GM23248 (cell line): ENCODE results near the gene RAPGEF4. TPM values are rescaled to one million over a fixed set of nuclear protein-coding genes. Genes with fewer than 3 reads are reported as not detected.

Experiments used
- DNase-seq: peaks from one replicate; pipeline ENCODE4 v3.0.0-alpha.2; 2015
- H2AFZ ChIP-seq: fragments of 200-600 bp; sonication (generic); 2 replicates; pipeline ENCODE4 v1.6.1; 2016; ENCODE audit warnings: antibody characterized with exemption
- H3F3A ChIP-seq: fragments of 200-600 bp; sonication (generic); 2 replicates; pipeline ENCODE4 v1.6.1; 2016; ENCODE audit warnings: mild to moderate bottlenecking, antibody characterized with exemption, mixed run types; ENCODE audit not compliant: insufficient read depth
- H3K27ac ChIP-seq: fragments of 200-600 bp; sonication (generic); 2 replicates; pipeline ENCODE4 v1.5.1; 2016; ENCODE audit warnings: mild to moderate bottlenecking
- H3K27me3 ChIP-seq: fragments of 200-600 bp; sonication (generic); replicated peaks from 2 replicates; pipeline ENCODE4 v1.6.1; 2016; ENCODE audit warnings: mild to moderate bottlenecking; ENCODE audit not compliant: insufficient read depth
- H3K36me3 ChIP-seq: fragments of 200-600 bp; sonication (generic); 2 replicates; pipeline ENCODE4 v1.6.1; 2016; ENCODE audit warnings: low read depth, mild to moderate bottlenecking
- H3K4me1 ChIP-seq: fragments of 200-600 bp; sonication (generic); 2 replicates; pipeline ENCODE4 v1.6.1; 2016; ENCODE audit warnings: mild to moderate bottlenecking; ENCODE audit not compliant: insufficient read depth
- H3K4me2 ChIP-seq: fragments of 200-600 bp; sonication (generic); one replicate; pipeline ENCODE4 v1.6.1; 2016; ENCODE audit warnings: mild to moderate bottlenecking; ENCODE audit not compliant: unreplicated experiment
- H3K4me3 ChIP-seq: fragments of 200-600 bp; sonication (generic); 2 replicates; pipeline ENCODE4 v1.5.1; 2016; ENCODE audit warnings: mild to moderate bottlenecking
- H3K79me2 ChIP-seq: fragments of 200-600 bp; sonication (generic); 2 replicates; pipeline ENCODE4 v1.6.1; 2016; ENCODE audit warnings: mild to moderate bottlenecking; ENCODE audit not compliant: insufficient read depth
- H3K9ac ChIP-seq: fragments of 200-600 bp; sonication (generic); 2 replicates; pipeline ENCODE4 v1.6.1; 2016; ENCODE audit warnings: mild to moderate bottlenecking
- H3K9me2 ChIP-seq: fragments of 200-600 bp; sonication (generic); 2 replicates; pipeline ENCODE4 v1.6.1; 2016; ENCODE audit warnings: mixed run types, mild to moderate bottlenecking, moderate library complexity; ENCODE audit not compliant: insufficient read depth
- H3K9me3 ChIP-seq: fragments of 200-600 bp; sonication (generic); one replicate; pipeline ENCODE4 v1.6.1; 2017; ENCODE audit warnings: low read depth
- H4K20me1 ChIP-seq: fragments of 200-600 bp; sonication (generic); 2 replicates; pipeline ENCODE4 v1.6.0; 2016; ENCODE audit not compliant: insufficient read depth
- EZH2 ChIP-seq: fragments of 200-600 bp; sonication (generic); IDR thresholded peaks from 2 replicates; pipeline ENCODE4 v1.6.1; 2018; ENCODE audit warnings: antibody characterized with exemption, mild to moderate bottlenecking; ENCODE audit not compliant: insufficient read depth, poor library complexity, severe bottlenecking
- EZH2phosphoT487 ChIP-seq: fragments of 200-600 bp; sonication (generic); IDR thresholded peaks from 2 replicates; pipeline ENCODE4 v1.6.1; 2018; ENCODE audit warnings: antibody characterized with exemption, moderate library complexity, mild to moderate bottlenecking, low read depth; ENCODE audit not compliant: insufficient read depth
- WGBS, 2 experiments: methylation state at CpG; one replicate each; pipeline ENCODE4 v1.1.6; 2015 to 2017; ENCODE audit warnings: low lambda C conversion rate in 2 of 2, low coverage in 1 of 2; ENCODE audit errors: missing lambda C conversion rate in 2 of 2; 5-methylcytosine and 5-hydroxymethylcytosine counted together
- in situ Hi-C: fragments of 300-500 bp; cut with MboI; formaldehyde crosslinking; loops from 2 replicates; pipeline ENCODE4 v1.15.0; 2020
- polyA plus RNA-seq: library from polyadenylated mRNA; unstranded; fragments of >200 nt; fragmentation: Nextera tagmentation; extraction: Ambion mirVana; gene quantifications from 2 replicates; pipeline ENCODE4 v1.2.1, GENCODE V29; 2016
- total RNA-seq: library from RNA; depleted of rRNA; stranded (reverse); fragments of >200 nt; shearing (Covaris generic); gene quantifications from 2 replicates; pipeline ENCODE4 v1.2.3, GENCODE V29; 2014

RAPGEF4 gene
- total and polyA plus RNA-seq, 2 experiments from 2014 or later = 2.2 TPM; not detected in 1

DNA sequence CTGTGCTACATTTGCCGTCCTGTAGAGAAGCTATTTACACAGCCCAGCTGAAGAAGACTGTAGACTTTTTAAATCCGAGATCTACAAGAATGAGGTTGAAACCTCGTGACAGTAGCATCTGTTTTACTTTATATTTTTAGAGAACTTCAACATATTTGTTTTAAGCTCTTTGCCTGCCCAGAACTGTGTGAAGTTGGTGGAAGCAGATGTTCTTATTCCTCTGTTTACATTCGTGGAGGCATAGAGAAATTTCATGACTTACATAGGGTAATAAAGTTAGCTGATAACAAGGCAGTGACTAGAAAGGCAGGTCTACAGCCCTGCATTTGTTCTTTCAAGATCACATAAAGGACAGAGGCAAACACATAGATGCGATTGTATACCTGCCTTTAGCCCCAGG, 293.0 kb downstream of the RAPGEF4 start:
- H3K4me3 ChIP-seq = no peak overlapping the region
- 0 out of 2 replicates have a peak overlapping the region, but pooled peaks have one; percentile 28 for H2AFZ ChIP-seq
- TF ChIP-seq EZH2phosphoT487 (no peak), EZH2 (no peak)
- no peak overlapping the region for H3K4me2 ChIP-seq
- 47 to 49% methylated on average over 5 of the region's 5 CpGs for WGBS, 2 experiments
- no peak overlapping the region for H3K9ac ChIP-seq
- H3K9me3 ChIP-seq = no peaks in the 10 kb centered on the region
- H3K27me3 ChIP-seq = no peaks in the 10 kb centered on the region
- no peak for DNase-seq
- H3K36me3 ChIP-seq = no peaks in the 10 kb centered on the region
- in situ Hi-C loops = loop anchor here (5.0 kb wide), 1 partner anchor 184 kb away; no protein-coding TSS in a partner anchor
- H3K4me1 ChIP-seq = peaks cover 5% of the 10 kb centered on the region; the same call in 1 of the 2 replicates
- no peaks in the 10 kb centered on the region for H3K9me2 ChIP-seq
- no peak overlapping the region for H3K27ac ChIP-seq
- no peaks in the 10 kb centered on the region for H4K20me1 ChIP-seq
- H3F3A ChIP-seq = no peaks in the 10 kb centered on the region
- no peaks in the 10 kb centered on the region for H3K79me2 ChIP-seq

DNA sequence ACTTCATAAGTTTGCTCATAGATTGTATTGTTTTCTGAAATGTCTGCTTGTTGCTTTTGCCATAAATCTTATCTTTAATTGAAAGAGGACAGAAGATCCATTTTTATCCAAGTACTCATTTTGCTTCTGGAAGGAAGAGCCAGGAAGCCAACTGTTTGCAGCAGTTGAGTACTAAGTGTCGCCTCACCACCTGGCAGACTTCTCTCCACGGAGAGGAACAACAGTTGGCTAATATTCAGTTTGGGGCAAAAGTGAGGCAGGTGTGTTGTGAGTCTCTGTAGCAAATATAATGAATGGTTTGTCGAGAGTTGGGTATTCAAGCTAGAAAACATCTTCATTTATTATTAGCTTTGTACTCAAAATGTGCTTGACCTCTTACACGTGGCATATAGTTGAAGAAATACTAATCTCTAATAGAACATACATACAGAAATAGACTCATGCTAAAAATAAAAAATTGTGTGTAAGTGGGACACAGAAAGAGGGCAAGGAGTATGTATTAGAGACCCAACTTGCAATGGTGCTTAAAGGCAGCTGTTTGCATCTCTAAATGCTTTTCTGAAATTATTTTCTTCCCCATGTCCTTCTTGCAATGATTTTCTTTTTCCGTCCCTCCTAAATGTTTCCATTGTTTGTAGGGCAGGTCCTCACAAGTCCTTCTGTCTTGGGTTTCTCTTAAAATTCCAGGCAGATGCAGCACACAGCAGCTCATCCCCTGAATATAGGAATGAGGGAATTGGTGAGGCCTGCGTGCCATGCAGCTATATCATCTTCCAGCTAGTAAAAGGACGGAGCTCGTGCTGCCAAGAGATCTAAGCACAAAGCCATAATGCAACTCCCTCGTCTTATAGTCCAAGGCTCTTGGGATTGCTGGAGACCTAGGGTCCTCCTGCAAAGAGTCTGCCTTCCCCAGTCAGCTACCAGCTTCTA, 295.2 kb downstream of the RAPGEF4 start:
- H3K27ac ChIP-seq = no peak overlapping the region
- TF ChIP-seq EZH2 (no peak), EZH2phosphoT487 (no peak)
- H3K4me2 ChIP-seq = no peak overlapping the region
- H3K36me3 ChIP-seq = no peaks in the 10 kb centered on the region
- H3K9me3 ChIP-seq = no peaks in the 10 kb centered on the region
- no peaks in the 10 kb centered on the region for H3F3A ChIP-seq
- 87 to 89% methylated on average over 9 of the region's 9 CpGs for WGBS, 2 experiments
- no peaks in the 10 kb centered on the region for H3K27me3 ChIP-seq
- no peak overlapping the region for H3K4me3 ChIP-seq
- no peak overlapping the region for H2AFZ ChIP-seq
- H3K79me2 ChIP-seq = no peaks in the 10 kb centered on the region
- no peaks in the 10 kb centered on the region for H4K20me1 ChIP-seq
- H3K9me2 ChIP-seq = no peaks in the 10 kb centered on the region
- H3K9ac ChIP-seq = no peak overlapping the region
- peaks cover 5% of the 10 kb centered on the region; the same call in 1 of the 2 replicates for H3K4me1 ChIP-seq
- in situ Hi-C loops = no loop called here
- no peak for DNase-seq

DNA sequence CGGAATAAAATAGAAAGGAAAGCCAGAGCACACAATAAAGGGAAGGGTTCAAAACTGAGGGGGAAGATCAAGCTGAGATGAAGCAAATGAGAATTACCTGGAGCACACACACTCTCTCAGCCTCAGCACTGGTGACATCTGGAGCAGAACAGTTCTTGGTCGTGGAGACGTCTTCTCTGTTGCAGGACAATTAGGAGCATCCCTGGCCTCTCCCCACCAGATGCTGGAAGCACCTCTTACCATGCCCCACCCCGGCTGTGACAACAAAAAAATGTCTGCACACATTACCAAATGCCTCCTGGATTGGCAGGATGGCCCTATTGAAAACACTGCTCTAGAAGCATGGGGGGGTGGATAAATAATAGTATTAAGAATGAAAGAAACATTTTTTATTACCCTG, 296.4 kb downstream of the RAPGEF4 start:
- Histone ChIP-seq H3K4me3 (no peak overlapping the region), H2AFZ (no peak overlapping the region), H3K4me1 (peaks cover 5% of the 10 kb centered on the region; the same call in 1 of the 2 replicates), H3K9ac (no peak overlapping the region), H3F3A (no peaks in the 10 kb centered on the region), H3K36me3 (no peaks in the 10 kb centered on the region), H3K27ac (no peak overlapping the region), H3K9me3 (no peaks in the 10 kb centered on the region), H3K4me2 (no peak overlapping the region), H3K79me2 (no peaks in the 10 kb centered on the region), H3K9me2 (no peaks in the 10 kb centered on the region), H4K20me1 (no peaks in the 10 kb centered on the region), H3K27me3 (no peaks in the 10 kb centered on the region)
- 71 to 72% methylated on average over 4 of the region's 4 CpGs for WGBS, 2 experiments
- TF ChIP-seq EZH2 (no peak), EZH2phosphoT487 (no peak)
- in situ Hi-C loops = no loop called here
- DNase-seq = no peak

DNA sequence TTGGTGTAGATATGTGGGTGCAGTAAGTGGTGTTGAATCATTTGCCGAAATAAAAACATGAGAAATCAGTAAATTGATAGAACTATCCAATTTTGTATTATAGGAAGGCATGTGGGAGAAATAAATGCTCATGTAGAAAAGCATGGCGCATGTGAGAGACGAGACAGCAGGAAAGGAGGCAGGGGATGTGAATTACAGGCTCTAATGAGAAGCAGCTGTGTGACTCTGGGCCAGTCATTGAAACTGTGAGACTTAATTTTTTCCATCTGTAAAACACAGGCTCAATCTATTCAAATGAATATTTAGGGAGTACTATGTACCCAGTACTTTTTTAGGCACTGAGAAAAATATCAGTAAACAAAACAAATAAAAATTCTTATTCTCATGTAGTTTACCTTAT, 297.4 kb downstream of the RAPGEF4 start:
- in situ Hi-C loops = no loop called here
- Histone ChIP-seq H3K27me3 (no peaks in the 10 kb centered on the region), H3K9me3 (no peaks in the 10 kb centered on the region), H3K4me1 (no peaks in the 10 kb centered on the region; the same call in 1 of the 2 replicates), H3K27ac (no peak overlapping the region), H3F3A (no peaks in the 10 kb centered on the region), H4K20me1 (no peaks in the 10 kb centered on the region), H3K4me3 (no peak overlapping the region), H3K79me2 (no peaks in the 10 kb centered on the region), H3K36me3 (no peaks in the 10 kb centered on the region), H3K9me2 (no peaks in the 10 kb centered on the region), H3K4me2 (no peak overlapping the region), H3K9ac (no peak overlapping the region), H2AFZ (no peak overlapping the region)
- DNase-seq = peak; percentile 76
- TF ChIP-seq EZH2phosphoT487 (no peak), EZH2 (no peak)
- WGBS, 2 experiments = 49 to 50% methylated on average over 3 of the region's 3 CpGs
